Hindlimb muscle (tissue), 1 donor: ENCODE data around the gene B4GALT3. TPM values are rescaled to one million over a fixed set of nuclear protein-coding genes. Genes with fewer than 3 reads are reported as not detected.

Source experiments
- DNase-seq: peaks from one replicate; pipeline ENCODE4 v3.0.0-alpha.2; 2013
- polyA plus RNA-seq: library from polyadenylated mRNA; unstranded; fragments of 120-200 nt; gene quantifications from one replicate; pipeline ENCODE4 v1.2.1, GENCODE V29; 2013; ENCODE audit not compliant: insufficient read length

The B4GALT3 gene
- polyA plus RNA-seq, 1 donor = 26.6 TPM

DNA sequence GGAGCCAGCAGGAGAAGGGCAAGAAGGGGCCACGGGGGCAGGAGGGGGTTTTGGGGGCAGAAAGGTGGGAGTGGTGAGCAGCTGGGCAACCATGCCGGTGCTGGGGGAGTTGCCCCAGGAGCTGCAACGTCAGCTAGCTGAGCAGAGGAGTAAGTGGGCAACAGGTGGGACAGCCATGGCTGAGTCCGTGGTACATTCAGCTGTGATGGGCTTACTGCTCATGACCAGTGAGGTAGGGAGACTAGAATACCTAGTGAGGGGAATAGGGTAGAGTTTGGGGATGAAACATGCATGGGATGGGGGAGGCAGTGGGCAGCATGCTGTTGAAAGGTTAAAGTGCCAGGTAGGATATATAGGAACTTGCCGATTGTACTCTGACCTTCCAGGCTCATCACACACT lies 15.7 kb downstream of the B4GALT3 start:
- DNase-seq = no peak

DNA sequence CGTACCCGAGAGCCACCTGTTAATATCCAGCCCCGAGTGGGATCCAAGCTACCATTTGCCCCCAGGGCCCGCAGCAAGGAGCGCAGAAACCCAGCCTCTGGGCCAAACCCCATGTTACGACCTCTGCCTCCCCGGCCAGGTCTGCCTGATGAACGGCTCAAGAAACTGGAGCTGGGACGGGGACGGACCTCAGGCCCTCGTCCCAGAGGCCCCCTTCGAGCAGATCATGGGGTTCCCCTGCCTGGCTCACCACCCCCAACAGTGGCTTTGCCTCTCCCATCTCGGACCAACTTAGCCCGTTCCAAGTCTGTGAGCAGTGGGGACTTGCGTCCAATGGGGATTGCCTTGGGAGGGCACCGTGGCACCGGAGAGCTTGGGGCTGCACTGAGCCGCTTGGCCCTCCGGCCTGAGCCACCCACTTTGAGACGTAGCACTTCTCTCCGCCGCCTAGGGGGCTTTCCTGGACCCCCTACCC lies 16.6 kb downstream of the B4GALT3 start:
- no peak for DNase-seq

DNA sequence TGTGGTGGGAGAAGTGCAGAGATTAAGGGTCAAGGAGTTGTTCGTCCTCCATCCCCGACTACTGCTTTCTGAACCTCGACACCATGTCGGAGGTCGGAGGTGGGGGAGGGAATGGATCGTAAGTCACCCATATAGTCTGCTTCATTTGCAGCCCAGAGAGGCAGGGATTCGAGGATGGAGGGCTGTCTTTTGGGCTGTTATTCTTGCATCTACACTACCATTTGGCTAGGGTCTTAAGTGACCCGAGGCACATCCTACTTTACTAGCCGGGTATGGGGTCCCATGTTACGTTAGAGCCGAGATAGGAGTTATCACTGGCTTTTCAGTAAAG lies 17.4 kb downstream of the B4GALT3 start:
- no peak for DNase-seq

DNA sequence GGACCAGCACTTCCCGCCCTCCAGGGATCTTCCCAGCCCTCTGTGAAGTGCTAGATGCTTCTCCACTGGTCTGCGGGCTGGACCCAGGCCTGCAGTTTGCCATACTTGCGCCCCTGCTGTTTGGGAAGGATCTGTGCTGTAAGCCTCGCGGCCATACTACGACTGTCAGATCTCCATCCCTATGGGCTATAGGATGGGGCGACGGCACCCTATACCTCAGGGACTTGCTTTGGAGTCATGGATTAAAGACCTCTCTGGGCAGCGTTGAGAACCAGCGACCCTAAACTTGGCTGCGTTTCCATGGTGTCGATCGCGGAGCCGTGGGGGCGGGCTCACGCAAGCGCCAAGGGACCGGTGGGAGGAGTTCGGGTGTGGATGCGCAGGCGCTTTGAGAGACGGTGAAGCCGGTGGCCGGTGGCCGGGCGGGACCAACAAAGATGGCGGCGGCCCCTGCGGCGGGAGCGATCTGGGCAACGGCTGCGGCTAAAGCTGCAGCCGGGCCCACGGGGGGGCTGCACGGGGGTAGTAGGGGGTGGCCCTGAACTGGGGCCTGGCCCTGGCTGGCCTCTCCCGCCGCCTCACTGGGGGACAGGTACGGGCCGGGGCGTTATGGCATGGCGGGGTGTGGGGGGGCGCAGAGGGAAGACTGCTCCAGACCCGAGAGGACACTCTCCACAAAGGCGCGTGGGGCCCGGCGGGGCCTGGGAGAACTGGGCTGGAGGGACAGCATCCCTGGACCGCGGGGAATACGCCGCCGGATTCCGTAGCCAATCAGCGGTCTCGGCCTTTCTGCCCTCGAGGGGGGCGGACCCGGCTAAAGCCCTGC lies 18.0 kb downstream of the B4GALT3 start, which contains the start of gene USP21:
Gene USP21, plus strand, starts transcription at position 414 of the 826 bp plus-strand sequence. CDS start 1,141 bp downstream, outside the sequence.
- DNase-seq = peak; percentile 94

DNA sequence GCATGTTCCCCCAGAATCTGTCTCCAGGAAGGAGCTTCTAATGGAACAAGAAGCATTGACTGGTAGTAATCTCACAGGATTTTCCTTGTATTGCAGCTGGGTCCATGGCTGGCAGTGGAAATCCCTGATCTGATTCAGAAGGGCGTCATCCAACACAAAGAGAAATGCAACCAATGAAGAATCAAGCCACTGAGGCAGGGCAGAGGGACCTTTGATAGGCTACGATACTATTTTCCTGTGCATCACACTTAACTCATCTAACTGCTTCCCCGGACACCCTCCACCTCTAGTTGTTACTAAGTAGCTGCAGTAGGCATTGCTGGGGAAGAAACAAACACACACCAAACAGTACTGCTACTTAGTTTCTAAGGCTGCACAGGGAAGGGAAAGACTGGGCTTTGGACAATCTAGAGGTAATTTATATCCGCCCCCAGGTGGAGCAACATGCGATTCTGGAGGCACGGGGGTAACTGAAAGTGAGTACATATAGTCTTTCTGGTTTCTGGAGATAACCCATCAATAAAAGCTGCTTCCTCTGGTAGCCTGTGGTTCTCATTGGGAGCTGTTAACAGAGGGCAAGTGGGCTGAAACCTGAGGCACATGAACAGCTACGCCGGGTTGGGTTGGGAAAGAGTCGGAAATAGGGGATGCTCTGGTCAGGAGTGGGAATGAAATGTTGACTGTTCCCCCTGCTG lies 18.8 kb downstream of the B4GALT3 start:
- no peak for DNase-seq

DNA sequence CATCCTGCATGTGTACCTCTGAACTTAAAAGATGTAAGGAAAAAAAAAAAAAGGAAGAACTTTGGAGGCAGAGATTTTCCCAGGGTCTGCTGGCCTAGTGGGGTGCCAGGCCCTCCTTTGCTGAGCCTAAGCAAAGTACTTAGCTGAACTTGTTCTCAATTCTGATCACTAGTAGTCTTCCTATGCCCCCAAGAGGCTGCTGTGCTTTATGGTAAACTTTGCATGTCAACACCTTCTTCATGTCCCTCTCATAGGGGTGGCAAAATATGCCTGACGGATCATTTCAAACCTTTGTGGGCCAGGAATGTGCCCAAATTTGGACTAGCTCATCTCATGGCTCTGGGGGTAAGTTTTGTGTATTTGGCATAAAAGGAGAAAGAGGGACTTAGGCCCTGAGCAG lies 19.4 kb downstream of the B4GALT3 start:
- no peak for DNase-seq

DNA sequence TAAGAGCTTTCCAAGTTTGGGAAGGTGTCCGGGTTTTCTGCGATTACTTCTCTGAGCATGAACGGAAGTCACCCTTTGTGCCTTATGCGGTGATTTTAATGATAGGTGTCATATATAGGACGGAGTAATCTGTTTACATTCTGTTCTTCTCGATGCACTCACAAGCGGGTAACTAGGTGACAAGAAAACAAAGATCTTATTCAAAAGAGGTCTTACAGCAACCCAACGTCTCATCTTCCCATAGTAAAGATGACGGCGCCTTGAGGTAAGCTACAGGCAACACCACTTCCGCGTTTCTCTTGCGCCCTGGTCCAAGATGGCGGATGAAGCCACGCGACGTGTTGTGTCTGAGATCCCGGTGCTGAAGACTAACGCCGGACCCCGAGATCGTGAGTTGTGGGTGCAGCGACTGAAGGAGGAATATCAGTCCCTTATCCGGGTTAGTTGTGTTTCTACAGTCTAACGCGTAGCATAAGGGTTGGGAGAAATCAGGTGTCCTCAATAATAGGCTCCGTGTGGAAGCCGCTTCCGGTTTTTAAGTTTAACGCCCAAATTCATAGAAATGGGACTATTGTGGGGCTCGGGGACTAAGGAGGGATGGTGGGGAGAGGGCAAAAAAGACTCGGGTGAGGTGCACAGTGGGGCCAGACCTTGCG lies 23.5 kb downstream of the B4GALT3 start, which contains the start of gene UFC1:
Gene UFC1, plus strand, starts transcription at position 297 of the 656 bp plus-strand sequence. Its CDS starts 20 bp downstream, at position 317.
- peak; percentile 90 for DNase-seq

DNA sequence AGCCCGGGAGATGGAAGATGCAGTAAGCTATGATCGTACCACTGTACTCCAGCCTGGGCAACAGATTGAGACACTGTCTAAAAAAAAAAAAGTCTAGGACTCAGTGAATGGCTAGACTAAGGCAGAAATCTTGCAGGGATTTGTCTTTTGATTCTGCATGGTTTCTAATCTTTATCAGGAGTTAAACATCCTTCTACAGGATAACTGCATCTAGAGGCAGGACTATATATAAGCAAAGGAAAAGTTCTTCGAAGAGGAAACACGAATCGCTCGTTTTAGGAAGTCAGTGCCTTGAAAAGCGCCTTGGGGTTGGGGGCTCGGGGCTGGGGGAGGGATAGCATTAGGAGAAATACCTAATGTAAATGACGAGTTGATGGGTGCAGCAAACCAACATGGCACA lies 24.1 kb downstream of the B4GALT3 start:
- no peak for DNase-seq

DNA sequence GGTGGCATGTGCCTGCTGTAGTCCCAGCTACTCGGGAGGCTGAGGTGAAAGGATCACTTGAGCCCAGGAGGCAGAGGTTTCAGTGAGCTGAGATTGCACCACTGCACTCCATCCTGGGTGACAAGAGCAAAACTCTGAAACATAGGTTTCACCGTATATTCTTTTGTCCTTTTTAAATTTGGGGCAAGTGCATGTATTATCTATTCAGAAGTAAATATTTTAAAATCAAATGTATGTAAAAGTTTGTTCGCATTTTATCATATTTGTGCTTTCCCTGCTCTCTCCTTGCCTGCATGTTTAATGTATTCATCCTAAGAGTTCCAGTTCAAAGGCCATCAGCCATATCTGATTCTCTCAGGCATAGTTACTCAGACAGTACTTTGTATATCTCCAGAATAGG lies 31.5 kb downstream of the B4GALT3 start:
- no peak for DNase-seq

DNA sequence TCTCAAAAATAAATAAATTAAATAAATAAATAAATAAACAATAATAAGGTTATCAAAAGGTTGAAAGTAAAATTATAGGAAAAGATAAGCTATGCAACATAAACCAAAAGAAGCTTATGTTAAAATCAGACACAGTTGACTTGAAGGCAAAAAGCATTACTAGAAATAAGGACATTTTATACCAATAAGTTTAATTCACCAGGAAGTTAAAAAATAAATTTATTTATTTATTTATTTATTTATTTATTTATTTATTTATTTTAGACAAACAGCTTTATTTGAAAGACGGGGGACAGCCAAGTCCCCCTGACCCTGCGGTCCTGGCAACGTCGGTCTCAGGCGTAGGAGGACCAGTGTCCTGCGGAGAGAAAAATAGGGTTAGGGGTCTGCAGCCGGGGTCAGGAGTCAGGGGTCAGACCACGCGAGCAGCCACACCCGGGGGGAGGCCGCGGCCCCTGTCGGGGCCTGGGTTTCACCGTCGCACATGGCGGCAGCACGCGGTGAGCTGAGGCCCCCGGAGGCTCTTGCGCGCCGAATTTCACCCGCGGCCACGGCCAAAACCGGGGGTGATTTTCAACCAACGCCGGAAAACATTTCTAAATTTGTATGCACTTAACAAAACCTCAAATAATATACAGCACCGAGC lies 36.4 kb downstream of the B4GALT3 start:
- DNase-seq = no peak

DNA sequence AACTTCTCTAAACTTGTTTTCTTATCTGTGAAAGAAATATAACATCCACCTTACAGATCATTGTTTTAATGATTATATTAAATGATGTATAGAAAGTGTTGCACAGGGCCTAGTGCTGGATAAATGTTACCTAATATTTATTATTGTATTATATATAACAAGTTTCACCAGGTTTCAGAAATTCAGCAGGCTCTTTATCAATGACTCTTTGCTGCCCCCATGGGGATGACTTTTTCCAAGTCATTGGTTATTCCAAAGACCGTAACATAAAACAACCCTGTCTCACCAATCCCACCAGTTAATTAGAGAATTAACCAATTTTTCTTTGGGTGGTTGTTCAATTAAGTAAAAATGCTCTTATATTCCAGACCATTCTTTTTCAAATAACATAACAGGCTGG lies 37.5 kb downstream of the B4GALT3 start:
- peak; percentile 53 for DNase-seq

DNA sequence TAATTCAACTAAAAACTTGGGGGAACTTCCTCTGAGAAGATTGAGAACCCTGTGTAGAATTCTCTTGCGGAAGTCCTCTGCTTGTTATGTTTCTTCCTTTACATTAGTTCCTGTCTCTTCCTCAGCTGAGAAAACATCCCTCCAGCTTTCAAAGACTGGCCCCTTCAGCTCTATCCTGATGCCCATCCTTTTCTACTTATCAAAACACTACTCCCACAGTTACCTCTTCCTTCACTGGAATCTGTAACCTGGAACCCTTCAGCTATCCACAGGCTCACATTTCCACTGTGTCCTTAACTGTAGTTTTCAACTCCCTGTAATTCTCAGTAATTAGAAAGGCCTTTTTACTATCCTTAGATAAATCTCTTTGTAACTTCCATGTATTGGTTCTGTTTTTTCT lies 38.9 kb downstream of the B4GALT3 start:
- no peak for DNase-seq

DNA sequence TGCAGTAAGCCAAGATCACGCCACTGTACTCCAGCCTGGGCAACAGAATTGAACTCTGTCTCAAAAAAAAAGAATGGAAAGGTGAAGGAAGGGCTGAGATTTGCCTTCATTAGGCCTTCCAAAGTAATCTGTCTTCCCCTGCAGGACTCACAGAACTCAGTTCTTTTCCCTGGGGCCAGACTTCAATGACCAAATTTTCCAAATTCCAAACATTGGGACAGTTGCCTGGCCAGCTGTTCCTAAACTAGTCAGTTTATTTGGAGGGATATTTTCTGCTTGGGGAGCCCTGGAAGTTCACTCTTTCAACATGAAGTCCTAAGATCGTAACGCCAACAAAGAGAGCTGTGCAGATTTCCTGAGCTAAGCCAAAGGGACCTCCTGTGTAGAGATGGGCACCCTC lies 39.4 kb downstream of the B4GALT3 start:
- DNase-seq = no peak

DNA sequence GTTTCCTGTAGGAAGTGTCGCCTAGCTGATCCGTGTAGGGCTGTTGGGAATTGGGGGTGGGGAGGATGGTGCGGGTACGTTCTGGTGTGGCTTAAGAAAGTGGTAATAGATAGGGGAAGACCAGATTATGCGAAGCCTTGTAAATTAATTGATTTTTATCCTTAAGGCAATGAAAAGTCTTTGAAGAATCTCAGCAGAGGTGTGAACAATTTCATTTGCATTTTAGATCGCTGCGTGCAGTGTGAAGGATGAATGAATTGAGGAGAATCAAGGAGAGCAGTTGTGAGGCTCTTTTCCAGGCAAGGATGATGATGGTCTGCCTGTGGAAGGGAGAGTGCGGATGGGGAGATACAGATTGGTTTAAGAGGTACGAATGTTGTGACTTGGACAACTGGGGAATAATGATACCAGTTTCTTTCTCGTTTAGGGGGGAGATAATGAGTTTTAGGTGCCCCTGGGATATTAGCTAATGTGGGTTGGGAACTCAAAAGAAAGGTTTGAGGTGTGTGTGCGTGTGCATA lies 44.0 kb downstream of the B4GALT3 start:
- DNase-seq = no peak

DNA sequence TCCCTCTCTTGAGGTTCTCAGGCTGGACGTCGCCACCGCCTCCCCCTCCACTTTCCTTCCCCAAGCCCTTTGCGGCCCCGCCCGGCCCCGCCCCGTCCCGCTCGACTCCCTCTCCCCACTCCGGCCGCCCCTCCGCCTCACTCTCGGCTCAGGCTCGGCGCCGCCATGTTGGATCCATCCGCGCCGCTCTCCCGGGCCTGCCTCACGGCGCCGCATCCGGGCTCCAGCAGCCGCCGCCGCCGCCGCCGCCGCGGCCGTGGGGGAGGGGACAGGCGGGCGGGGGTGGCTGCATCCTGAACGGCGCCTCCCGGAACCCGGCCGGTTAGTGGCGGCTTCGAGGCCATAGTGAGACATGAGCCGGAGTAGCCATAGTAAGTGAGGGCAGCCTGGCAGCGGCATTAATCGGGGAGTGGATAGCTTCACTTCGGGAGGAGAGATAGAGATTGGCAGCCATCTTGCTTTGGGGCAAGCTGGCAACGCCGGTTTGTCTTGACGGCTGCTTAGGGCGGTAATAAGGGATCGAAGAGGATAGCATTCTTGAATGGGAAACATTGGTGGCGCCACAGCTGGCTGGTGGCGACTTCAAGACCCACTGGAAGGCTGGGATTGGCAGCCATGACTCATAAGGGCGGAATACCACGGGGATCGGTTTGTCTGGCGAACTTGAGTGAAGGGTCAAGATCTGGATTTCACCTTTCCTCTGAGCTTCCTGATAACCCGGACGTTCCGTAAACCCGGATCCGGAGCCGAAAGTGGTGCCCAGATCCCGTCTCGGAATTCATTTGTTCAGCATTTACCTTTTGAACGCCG lies 44.7 kb downstream of the B4GALT3 start, which contains the start of gene DEDD:
Gene DEDD, minus strand, starts transcription at position 258 of the 810 bp plus-strand sequence. CDS start 8,205 bp downstream, outside the sequence.
- peak; percentile 95 for DNase-seq

DNA sequence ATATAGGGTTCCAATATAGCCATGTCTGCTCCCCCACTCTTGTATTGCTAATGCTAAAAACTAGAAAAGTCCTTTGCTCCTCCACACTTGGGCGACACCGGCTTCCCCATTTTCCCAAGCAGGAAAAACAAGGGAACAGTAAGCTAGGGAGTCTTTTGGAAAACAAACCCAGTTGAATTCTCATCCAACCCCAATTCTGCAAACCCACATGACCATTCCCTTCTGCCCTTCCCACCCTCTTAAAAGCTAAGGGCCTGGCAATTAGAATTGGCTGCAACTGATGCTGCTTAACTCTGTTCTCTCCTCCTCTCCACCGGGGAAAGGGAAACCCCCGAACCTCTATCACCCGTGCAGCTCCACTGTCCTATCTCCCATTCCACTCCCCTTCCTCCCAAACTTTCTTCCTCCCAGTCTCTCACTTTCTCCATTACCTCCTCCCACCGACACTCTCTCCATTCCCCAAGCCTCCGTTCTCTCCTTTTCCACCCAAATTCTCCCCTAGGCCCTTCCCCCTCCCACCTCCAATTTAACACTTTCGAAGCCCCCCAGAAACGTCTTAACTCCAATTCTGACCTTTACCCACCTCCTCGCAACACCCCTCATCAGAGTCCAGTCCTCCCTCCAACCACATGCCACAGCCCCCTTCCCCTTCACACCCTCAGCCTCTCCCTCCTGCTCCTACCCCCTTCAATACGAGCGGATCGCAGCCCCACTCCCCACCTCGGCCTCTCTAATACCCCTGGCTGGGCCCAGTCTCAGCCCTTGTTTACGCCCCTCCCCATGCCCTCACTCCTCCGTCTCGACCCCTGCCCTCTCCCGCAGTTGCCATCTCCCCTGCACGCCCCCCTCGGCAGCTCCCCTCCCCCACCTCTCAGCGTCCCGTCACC lies 45.5 kb downstream of the B4GALT3 start:
- peak; percentile 41 for DNase-seq

DNA sequence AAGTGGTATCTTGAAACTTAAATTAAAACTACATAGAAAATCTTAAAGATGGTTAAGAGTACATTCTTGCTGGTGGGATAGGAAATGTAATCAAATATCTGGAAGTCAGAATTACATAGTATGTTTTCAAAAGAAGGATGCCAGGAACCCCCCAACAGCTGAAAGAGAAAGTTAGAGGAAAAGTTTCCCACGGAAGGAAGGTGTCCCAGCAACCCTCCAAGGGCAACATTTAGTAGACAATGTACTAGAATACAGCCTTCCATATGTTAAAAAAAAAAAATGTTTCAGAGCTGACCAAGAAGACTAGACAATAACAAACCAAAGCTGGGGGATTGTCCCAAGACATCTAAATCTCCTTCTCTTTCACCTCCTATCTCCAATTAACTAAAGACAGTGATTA lies 47.0 kb downstream of the B4GALT3 start:
- no peak for DNase-seq

DNA sequence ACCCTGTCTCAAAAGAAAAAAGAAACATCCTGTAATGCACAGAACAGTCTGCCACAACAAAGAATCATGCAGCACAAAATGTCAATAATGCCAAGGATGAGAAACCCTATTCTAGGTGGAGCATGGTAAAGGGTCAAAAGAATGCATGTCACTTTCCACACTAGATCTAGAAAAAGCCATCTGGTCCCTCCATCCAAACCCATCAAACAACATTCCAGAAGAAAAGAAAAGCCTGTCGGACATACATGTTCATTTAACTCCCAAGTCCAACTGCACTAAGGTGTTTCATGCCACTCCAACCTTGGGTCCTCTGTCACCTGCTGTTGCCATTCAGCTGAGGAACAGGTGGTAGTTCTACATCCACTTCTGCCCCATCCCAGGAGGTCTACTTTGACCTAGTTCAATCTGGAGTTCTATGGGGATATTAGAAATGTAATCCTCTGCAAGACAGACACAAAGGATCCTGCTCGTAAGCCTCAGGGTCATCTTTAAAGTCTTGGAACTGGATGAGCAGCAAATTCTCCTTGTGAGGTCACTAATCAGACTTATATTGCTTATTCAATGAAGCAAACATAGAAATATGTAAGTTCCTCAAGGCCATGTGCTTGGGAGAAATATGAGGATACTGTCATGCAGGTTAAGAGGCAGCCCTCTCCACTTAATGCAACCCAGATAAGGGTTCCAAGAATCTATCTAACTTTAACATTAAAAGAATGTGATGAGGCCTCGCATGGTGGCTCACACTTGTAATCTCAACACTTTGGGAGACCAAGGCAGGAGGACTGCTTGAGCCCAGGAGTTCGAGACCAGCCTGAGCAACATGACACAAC lies 48.5 kb downstream of the B4GALT3 start:
- no peak for DNase-seq

DNA sequence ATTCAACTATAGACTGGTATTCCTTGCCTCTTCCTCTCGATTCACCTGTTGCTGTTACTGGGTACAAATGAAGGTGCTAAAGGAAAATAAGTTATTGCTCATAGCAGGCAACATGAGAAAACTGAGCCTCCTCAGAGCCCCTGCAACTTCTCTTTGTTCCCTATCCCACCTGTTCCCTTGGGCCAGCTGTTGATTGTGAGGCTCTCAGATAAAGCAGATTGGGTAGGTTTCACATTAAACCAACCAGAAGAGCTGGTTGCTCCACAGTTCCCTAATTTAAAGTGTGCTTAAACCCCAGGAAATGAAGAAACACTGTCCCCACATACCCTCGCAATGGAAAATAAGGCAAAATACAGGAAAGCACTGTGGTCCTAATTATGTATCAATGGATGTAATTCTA lies 49.7 kb downstream of the B4GALT3 start:
- DNase-seq = no peak
